Effector memory CD4-positive, alpha-beta T cell (primary cell): Measurements from ENCODE around the gene ADORA1.

Source experiments
- DNase-seq, 3 donors: peaks; one replicate each; pipeline ENCODE4 v3.0.0-alpha.2; 2020
- H3K27ac ChIP-seq: 2 replicates; pipeline ENCODE4 v1.7.0; 2013; ENCODE audit warnings: mild to moderate bottlenecking, low read length, moderate library complexity; ENCODE audit not compliant: insufficient read depth, poor library complexity, severe bottlenecking
- H3K27me3 ChIP-seq: replicated peaks from 2 replicates; pipeline ENCODE4 v1.7.0; 2013; ENCODE audit warnings: mild to moderate bottlenecking, low read length; ENCODE audit not compliant: insufficient read depth, control insufficient read depth, poor library complexity, severe bottlenecking
- H3K36me3 ChIP-seq: 2 replicates; pipeline ENCODE4 v1.7.0; 2013; ENCODE audit warnings: mild to moderate bottlenecking, low read length, moderate library complexity; ENCODE audit not compliant: control insufficient read depth, insufficient read depth
- H3K4me1 ChIP-seq: 2 replicates; pipeline ENCODE4 v1.7.0; 2013; ENCODE audit warnings: low read length, mild to moderate bottlenecking; ENCODE audit not compliant: control insufficient read depth, insufficient read depth, poor library complexity, severe bottlenecking
- H3K4me3 ChIP-seq: 2 replicates; pipeline ENCODE4 v1.7.0; 2013; ENCODE audit warnings: low read length, low read depth, mild to moderate bottlenecking; ENCODE audit not compliant: insufficient read depth, poor library complexity, severe bottlenecking
- H3K9me3 ChIP-seq: 2 replicates; pipeline ENCODE4 v1.7.0; 2013; ENCODE audit warnings: mild to moderate bottlenecking, low read length, moderate library complexity; ENCODE audit not compliant: control insufficient read depth

ADORA1 gene

GRCh38 chr1:203130358-203130985 lies 2.9 kb downstream of the ADORA1 start:
- H3K27ac ChIP-seq = no peak overlapping the region
- peaks cover 11% of the 10 kb centered on the region for H3K27me3 ChIP-seq
- H3K4me3 ChIP-seq = no peak overlapping the region
- no peaks in the 10 kb centered on the region for H3K36me3 ChIP-seq
- no peaks in the 10 kb centered on the region for H3K9me3 ChIP-seq
- peaks cover 5% of the 10 kb centered on the region for H3K4me1 ChIP-seq
- no peak for DNase-seq

GRCh38 chr1:203131548-203132200 lies 4.1 kb downstream of the ADORA1 start:
- H3K9me3 ChIP-seq = no peaks in the 10 kb centered on the region

GRCh38 chr1:203133970-203134725 lies 6.6 kb downstream of the ADORA1 start:
- Histone ChIP-seq H3K27me3 (no peaks in the 10 kb centered on the region), H3K4me3 (no peak overlapping the region), H3K27ac (no peak overlapping the region), H3K36me3 (no peaks in the 10 kb centered on the region), H3K4me1 (peaks cover 7% of the 10 kb centered on the region), H3K9me3 (no peaks in the 10 kb centered on the region)
- DNase-seq = no peak

More at GRCh38 chr1:203131548-203132200, 4.1 kb downstream of the ADORA1 start:
- H3K4me3 ChIP-seq = no peak overlapping the region
- H3K27ac ChIP-seq = no peak overlapping the region
- DNase-seq = no peak
- no peaks in the 10 kb centered on the region for H3K36me3 ChIP-seq
- peaks cover 12% of the 10 kb centered on the region for H3K4me1 ChIP-seq
- peaks cover 5% of the 10 kb centered on the region for H3K27me3 ChIP-seq

- Histone ChIP-seq H3K4me3 (no peak overlapping the region), H3K4me1 (peaks cover 7% of the 10 kb centered on the region), H3K27ac (no peak overlapping the region), H3K27me3 (no peaks in the 10 kb centered on the region), H3K36me3 (no peaks in the 10 kb centered on the region), H3K9me3 (no peaks in the 10 kb centered on the region)
- no peak for DNase-seq
Measured at GRCh38 chr1:203135636-203136305, 8.2 kb downstream of the ADORA1 start.

GRCh38 chr1:203136409-203137042 lies 9.0 kb downstream of the ADORA1 start:
- H3K4me1 ChIP-seq = peaks cover 7% of the 10 kb centered on the region
- no peak overlapping the region for H3K27ac ChIP-seq
- no peak overlapping the region for H3K4me3 ChIP-seq
- H3K27me3 ChIP-seq = no peaks in the 10 kb centered on the region
- DNase-seq = no peak
- no peaks in the 10 kb centered on the region for H3K36me3 ChIP-seq
- H3K9me3 ChIP-seq = no peaks in the 10 kb centered on the region

- no peak for DNase-seq
- H3K4me1 ChIP-seq = peaks cover 7% of the 10 kb centered on the region
- no peak overlapping the region for H3K27ac ChIP-seq
- no peaks in the 10 kb centered on the region for H3K9me3 ChIP-seq
- H3K4me3 ChIP-seq = no peak overlapping the region
- no peaks in the 10 kb centered on the region for H3K36me3 ChIP-seq
- H3K27me3 ChIP-seq = no peaks in the 10 kb centered on the region
Measured at GRCh38 chr1:203137324-203137723, 9.8 kb downstream of the ADORA1 start.

- Histone ChIP-seq H3K27ac (no peak overlapping the region), H3K36me3 (no peaks in the 10 kb centered on the region), H3K9me3 (no peaks in the 10 kb centered on the region), H3K27me3 (no peaks in the 10 kb centered on the region), H3K4me3 (no peak overlapping the region), H3K4me1 (peaks cover 7% of the 10 kb centered on the region)
- no peak for DNase-seq
Measured at GRCh38 chr1:203138066-203138465, 10.5 kb downstream of the ADORA1 start.

- Histone ChIP-seq H3K27ac (no peak overlapping the region), H3K4me1 (peaks cover 7% of the 10 kb centered on the region), H3K9me3 (no peaks in the 10 kb centered on the region), H3K36me3 (no peaks in the 10 kb centered on the region), H3K27me3 (no peaks in the 10 kb centered on the region), H3K4me3 (no peak overlapping the region)
- no peak for DNase-seq
Measured at GRCh38 chr1:203139976-203140475, 12.5 kb downstream of the ADORA1 start.

- Histone ChIP-seq H3K27me3 (no peaks in the 10 kb centered on the region), H3K4me1 (peaks cover 6% of the 10 kb centered on the region), H3K36me3 (no peaks in the 10 kb centered on the region), H3K9me3 (no peaks in the 10 kb centered on the region), H3K4me3 (no peak overlapping the region), H3K27ac (no peak overlapping the region)
- DNase-seq = no peak
Measured at GRCh38 chr1:203140743-203141520, 13.4 kb downstream of the ADORA1 start.
